Gastrocnemius medialis (tissue), 4 donors: ENCODE results near the gene ADORA1.

Experiments
- POLR2A ChIP-seq, 2 donors: fragments of 450-650 bp; IDR thresholded peaks; one replicate each; pipeline ENCODE4 v1.6.1; 2017; ENCODE audit warnings: antibody characterized with exemption in 2 of 2, mild to moderate bottlenecking in 2 of 2, moderate library complexity in 2 of 2
- TF ChIP-seq, protein P1 (sequence below), 5 experiments: fragments of 450-650 bp in 3 of 5; fragments of 200-600 bp in 2 of 5; sonication (generic) in 2 of 5; IDR thresholded peaks in 4 of 5; conservative IDR thresholded peaks in 1 of 5; 1 replicate in 4 of 5; 2 replicates in 1 of 5; pipeline ENCODE4 v1.5.1; 2016 to 2019; ENCODE audit warnings: antibody characterized with exemption in 5 of 5, mild to moderate bottlenecking in 3 of 5, moderate library complexity in 3 of 5

- TF ChIP-seq, protein P1, sequence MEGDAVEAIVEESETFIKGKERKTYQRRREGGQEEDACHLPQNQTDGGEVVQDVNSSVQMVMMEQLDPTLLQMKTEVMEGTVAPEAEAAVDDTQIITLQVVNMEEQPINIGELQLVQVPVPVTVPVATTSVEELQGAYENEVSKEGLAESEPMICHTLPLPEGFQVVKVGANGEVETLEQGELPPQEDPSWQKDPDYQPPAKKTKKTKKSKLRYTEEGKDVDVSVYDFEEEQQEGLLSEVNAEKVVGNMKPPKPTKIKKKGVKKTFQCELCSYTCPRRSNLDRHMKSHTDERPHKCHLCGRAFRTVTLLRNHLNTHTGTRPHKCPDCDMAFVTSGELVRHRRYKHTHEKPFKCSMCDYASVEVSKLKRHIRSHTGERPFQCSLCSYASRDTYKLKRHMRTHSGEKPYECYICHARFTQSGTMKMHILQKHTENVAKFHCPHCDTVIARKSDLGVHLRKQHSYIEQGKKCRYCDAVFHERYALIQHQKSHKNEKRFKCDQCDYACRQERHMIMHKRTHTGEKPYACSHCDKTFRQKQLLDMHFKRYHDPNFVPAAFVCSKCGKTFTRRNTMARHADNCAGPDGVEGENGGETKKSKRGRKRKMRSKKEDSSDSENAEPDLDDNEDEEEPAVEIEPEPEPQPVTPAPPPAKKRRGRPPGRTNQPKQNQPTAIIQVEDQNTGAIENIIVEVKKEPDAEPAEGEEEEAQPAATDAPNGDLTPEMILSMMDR (IDR thresholded peaks at IDR 0.05 in 4 of 5, conservative IDR thresholded peaks at IDR 0.05 in 1 of 5) = no peak
- TF ChIP-seq POLR2A (IDR thresholded peaks at IDR 0.05) = peak in 1 of 2 donors; percentile 11
Measured at GRCh38 chr1:203175827-203176241, 48.3 kb downstream of the ADORA1 start.
